ENCODE data around the gene SYNGR3.

The SYNGR3 gene

DNA sequence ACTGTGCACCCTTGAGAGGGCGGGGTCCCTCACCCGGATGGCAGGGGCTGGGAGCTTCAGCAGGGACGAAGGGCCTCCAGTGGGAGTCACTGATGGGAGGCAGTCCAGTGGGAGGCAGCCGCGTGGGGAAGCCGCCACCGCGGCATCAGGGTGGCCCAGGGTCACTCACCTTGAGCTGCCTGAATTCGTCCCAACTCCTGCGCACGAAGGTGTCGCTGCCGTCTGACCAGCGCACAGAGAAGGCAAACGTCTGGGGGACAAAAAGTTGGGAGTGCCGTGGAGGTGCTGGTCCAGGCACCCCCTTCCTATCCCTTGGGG, 9.0 kb upstream of the SYNGR3 start:
- H3K36me3 ChIP-seq (ENCODE audit: control insufficient read depth, insufficient read depth, low read length) = peaks cover 29% of the 10 kb centered on the region

DNA sequence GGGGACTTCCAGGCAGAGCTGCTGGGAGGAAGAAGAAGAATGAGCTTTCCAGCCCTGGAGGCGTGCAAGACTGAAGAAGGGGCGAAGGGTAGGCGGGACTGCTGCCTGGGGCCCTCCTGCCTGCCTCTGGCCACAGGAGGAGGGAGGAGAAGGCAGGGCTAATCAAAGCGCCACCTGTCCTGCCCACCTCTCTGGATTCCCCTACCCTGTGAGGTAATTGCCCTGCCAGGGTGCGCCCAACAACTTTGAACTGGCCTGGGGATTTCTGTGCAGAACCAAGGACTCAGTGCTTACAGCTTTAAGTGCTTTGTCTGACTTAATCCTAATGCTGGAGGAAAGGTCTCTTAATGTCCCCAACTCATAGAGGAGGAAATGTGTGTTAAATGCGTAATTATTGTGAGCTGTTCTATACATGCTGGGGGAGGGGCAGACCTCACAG, 8.4 kb upstream of the SYNGR3 start, which contains the start of gene NOXO1:
Gene NOXO1, minus strand, starts transcription at position 72 of the 439 bp plus-strand sequence. CDS start 290 bp downstream, outside the sequence.
- H3K4me1 ChIP-seq (ENCODE audit: control insufficient read depth, insufficient read depth, low read length) = peaks cover 27% of the 10 kb centered on the region
- H3K27me3 ChIP-seq (ENCODE audit: control insufficient read depth, insufficient read depth, low read length) = peaks cover 41% of the 10 kb centered on the region

More for the DNA sequence above, 9.0 kb upstream of the SYNGR3 start:
- Histone ChIP-seq H3K27me3 (ENCODE audit: control insufficient read depth, insufficient read depth, low read length) (peaks cover 41% of the 10 kb centered on the region), H3K27ac (ENCODE audit: low read depth, low read length) (no peak overlapping the region), H3K4me1 (ENCODE audit: control insufficient read depth, insufficient read depth, low read length) (peaks cover 27% of the 10 kb centered on the region), H3K9ac (ENCODE audit: low read depth, low read length) (no peak overlapping the region), H3K4me3 (ENCODE audit: low read depth, low read length) (peak overlapping the region; percentile 57; the same call in 1 of the 2 replicates), H3K9me3 (ENCODE audit: control insufficient read depth, insufficient read depth, low read length) (no peaks in the 10 kb centered on the region)

DNA sequence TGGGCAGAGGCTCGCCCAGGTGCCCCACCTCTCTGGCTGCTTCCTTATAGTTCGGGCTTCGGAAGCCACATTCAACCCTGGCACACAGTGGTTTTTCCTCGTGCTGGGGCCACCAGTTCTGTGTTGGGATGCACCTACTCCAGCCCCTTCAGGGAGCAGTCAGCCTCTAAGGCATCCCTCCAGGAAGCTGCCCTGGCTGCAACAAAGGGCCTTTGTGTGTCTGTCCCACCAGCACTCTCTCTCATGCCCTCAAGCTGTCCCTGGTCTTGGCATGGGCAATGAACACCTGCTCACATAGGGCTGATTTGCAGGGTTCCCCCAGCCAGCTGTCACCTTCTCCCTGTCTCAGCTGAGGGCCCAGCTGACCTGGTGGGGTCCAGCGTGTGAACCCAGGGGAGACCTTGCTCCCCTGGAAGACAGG, 7.7 kb upstream of the SYNGR3 start:
- no peak overlapping the region for H3K4me3 ChIP-seq (ENCODE audit: low read depth, low read length)

More for the DNA sequence above, 8.4 kb upstream of the SYNGR3 start, which contains the start of gene NOXO1:
- Histone ChIP-seq H3K9ac (ENCODE audit: low read depth, low read length) (no peak within 1 kb of the TSS), H3K27ac (ENCODE audit: low read depth, low read length) (no peak within 1 kb of the TSS), H3K9me3 (ENCODE audit: control insufficient read depth, insufficient read depth, low read length) (no peaks in the 10 kb centered on the region), H3K36me3 (ENCODE audit: control insufficient read depth, insufficient read depth, low read length) (peaks cover 29% of the 10 kb centered on the region), H3K4me3 (ENCODE audit: low read depth, low read length) (peak within 1 kb of the TSS; percentile 57)

DNA sequence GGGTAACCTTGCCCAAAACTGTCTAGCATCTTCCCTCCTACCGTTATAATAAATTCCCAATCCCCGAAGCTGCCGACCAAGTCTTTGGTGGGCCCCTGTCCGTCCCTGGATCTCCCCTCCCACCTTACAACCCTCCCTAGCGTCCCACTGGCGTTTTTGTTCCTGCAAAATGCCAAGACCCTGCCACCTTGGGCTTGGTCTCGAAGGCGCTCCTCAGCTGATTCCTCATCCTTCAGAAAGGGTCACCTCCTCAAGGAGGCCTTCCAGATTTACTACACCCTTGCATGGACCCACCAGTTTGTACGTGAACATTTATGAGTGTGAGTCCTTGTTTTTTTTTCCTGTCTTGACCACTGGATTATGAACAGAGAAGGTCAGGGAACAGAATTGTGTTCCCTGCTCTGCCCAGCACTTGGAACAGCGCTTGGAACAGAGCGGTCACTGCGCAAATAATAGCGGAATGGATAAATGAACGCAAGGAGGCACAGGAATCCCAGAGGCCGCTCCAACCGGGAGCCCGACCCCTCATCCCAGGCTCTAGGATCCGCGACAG, 6.7 kb upstream of the SYNGR3 start:
- Histone ChIP-seq H3K9ac (ENCODE audit: low read depth, low read length) (no peak overlapping the region), H3K27ac (ENCODE audit: low read depth, low read length) (peak overlapping the region; percentile 87), H3K4me1 (ENCODE audit: control insufficient read depth, insufficient read depth, low read length) (peaks cover 27% of the 10 kb centered on the region)

More for the DNA sequence above, 7.7 kb upstream of the SYNGR3 start:
- H3K27ac ChIP-seq (ENCODE audit: low read depth, low read length) = no peak overlapping the region
- H3K9ac ChIP-seq (ENCODE audit: low read depth, low read length) = no peak overlapping the region
- no peaks in the 10 kb centered on the region for H3K9me3 ChIP-seq (ENCODE audit: control insufficient read depth, insufficient read depth, low read length)
- H3K27me3 ChIP-seq (ENCODE audit: control insufficient read depth, insufficient read depth, low read length) = peaks cover 41% of the 10 kb centered on the region
- H3K4me1 ChIP-seq (ENCODE audit: control insufficient read depth, insufficient read depth, low read length) = peaks cover 27% of the 10 kb centered on the region
- H3K36me3 ChIP-seq (ENCODE audit: control insufficient read depth, insufficient read depth, low read length) = peaks cover 29% of the 10 kb centered on the region

DNA sequence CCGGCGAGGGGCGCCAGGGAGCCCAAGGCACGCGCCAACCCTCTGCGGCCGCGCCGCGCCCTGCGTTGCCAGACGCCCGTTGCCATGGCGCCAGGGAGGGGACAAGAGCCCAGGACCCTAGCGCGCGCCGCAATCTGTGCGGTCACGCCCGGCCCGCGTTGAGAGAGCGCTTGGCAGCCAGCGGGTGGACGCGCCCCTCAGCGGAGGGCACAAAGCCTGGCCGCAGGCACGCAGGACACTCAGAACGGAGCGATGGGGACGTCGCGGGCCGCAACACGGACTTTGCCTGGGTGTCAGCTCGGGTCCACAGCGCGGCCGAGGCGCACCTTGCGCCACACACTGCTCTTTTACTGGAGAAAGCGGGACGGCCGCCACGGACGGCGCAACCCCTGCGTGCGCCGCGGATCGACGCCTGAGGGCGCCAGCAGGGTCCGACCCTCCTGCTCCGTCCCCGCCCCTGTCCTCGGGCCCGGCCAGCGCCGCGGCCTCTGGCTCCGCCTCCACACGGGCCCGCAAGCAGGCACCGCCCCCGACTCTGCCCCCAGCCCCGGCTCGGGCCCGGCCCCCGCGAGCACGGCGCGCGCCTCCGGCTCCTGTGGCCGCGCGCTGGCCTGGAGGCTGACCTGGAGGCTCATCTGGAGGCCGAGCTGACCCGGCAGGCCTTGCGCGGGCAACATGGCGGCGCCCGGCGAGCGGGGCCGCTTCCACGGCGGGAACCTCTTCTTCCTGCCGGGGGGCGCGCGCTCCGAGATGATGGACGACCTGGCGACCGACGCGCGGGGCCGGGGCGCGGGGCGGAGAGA, 6.0 kb upstream of the SYNGR3 start, which contains the start of gene GFER:
Gene GFER, plus strand, starts transcription at position 650 of the 803 bp plus-strand sequence. Its CDS starts 26 bp downstream, at position 676.
- peak within 1 kb of the TSS; percentile 81 for H3K4me3 ChIP-seq (ENCODE audit: low read depth, low read length)
- peaks cover 44% of the 10 kb centered on the region for H3K27me3 ChIP-seq (ENCODE audit: control insufficient read depth, insufficient read depth, low read length)
- H3K27ac ChIP-seq (ENCODE audit: low read depth, low read length) = peak within 1 kb of the TSS; percentile 87
- peaks cover 30% of the 10 kb centered on the region for H3K4me1 ChIP-seq (ENCODE audit: control insufficient read depth, insufficient read depth, low read length)
- peak within 1 kb of the TSS; percentile 86 for H3K9ac ChIP-seq (ENCODE audit: low read depth, low read length)
- peaks cover 18% of the 10 kb centered on the region for H3K36me3 ChIP-seq (ENCODE audit: control insufficient read depth, insufficient read depth, low read length)
- no peaks in the 10 kb centered on the region for H3K9me3 ChIP-seq (ENCODE audit: control insufficient read depth, insufficient read depth, low read length)

More for the DNA sequence above, 6.7 kb upstream of the SYNGR3 start:
- Histone ChIP-seq H3K27me3 (ENCODE audit: control insufficient read depth, insufficient read depth, low read length) (peaks cover 41% of the 10 kb centered on the region), H3K36me3 (ENCODE audit: control insufficient read depth, insufficient read depth, low read length) (peaks cover 20% of the 10 kb centered on the region), H3K4me3 (ENCODE audit: low read depth, low read length) (peak overlapping the region; percentile 81), H3K9me3 (ENCODE audit: control insufficient read depth, insufficient read depth, low read length) (no peaks in the 10 kb centered on the region)

DNA sequence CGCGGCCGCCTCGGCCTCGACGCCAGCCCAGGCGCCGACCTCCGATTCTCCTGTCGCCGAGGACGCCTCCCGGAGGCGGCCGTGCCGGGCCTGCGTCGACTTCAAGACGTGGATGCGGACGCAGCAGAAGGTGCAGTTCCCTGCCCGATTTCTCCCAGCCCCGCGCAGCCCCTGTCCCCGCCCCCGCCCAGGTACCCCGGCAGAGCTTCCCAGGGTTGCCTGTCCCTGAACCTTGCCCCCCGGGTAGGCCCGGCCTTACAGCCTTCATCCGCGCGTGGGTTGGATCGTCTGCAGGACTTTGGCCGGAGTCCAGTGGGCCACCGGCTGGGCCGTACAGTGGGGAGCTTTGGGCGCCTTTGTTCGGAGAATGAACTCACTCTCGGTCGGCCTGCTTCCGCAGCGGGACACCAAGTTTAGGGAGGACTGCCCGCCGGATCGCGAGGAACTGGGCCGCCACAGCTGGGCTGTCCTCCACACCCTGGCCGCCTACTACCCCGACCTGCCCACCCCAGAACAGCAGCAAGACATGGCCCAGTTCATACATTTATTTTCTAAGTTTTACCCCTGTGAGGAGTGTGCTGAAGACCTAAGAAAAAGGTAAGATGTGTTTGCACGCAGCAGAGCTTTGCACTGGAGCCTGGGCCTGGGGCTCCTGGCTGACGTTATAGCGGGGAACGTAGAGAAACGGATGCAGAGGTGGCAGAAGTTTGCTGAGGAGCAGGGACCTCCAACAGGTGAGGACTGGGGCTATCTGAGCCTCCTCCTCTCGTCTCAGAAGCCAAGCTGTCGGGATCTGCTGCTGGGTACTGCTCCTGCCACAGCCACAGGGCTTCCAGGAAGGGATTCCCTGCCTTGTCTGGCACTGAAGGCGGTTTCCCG, 5.2 kb upstream of the SYNGR3 start:
- Histone ChIP-seq H3K27me3 (ENCODE audit: control insufficient read depth, insufficient read depth, low read length) (peaks cover 49% of the 10 kb centered on the region), H3K4me1 (ENCODE audit: control insufficient read depth, insufficient read depth, low read length) (peaks cover 36% of the 10 kb centered on the region), H3K36me3 (ENCODE audit: control insufficient read depth, insufficient read depth, low read length) (peaks cover 18% of the 10 kb centered on the region), H3K9ac (ENCODE audit: low read depth, low read length) (peak overlapping the region; percentile 86), H3K27ac (ENCODE audit: low read depth, low read length) (peak overlapping the region; percentile 87), H3K9me3 (ENCODE audit: control insufficient read depth, insufficient read depth, low read length) (no peaks in the 10 kb centered on the region), H3K4me3 (ENCODE audit: low read depth, low read length) (peak overlapping the region; percentile 81)

DNA sequence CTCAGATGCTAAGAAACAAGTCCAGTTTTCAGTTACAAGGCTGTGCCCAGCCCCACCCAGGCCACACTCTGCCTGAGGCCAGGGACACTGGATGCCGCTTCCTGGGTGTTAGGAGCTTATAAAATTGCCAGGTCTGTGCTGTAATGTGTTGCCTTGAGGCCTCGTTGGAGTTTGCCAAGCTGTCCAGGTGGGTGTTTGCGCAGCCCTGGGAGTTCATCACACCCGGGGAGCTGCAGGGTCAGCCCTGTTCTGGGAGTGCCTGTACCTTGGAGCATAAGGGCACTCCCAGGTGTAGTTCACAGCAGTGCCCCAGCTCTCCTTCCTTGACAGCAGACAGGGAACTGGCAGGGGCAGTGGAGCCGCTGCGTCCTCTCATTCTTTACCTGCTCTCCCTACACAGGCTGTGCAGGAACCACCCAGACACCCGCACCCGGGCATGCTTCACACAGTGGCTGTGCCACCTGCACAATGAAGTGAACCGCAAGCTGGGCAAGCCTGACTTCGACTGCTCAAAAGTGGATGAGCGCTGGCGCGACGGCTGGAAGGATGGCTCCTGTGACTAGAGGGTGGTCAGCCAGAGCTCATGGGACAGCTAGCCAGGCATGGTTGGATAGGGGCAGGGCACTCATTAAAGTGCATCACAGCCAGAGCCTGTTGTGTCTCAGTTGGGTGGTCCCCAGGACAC, 4.2 kb upstream of the SYNGR3 start:
- H3K4me1 ChIP-seq (ENCODE audit: control insufficient read depth, insufficient read depth, low read length) = peaks cover 33% of the 10 kb centered on the region
- H3K27me3 ChIP-seq (ENCODE audit: control insufficient read depth, insufficient read depth, low read length) = peaks cover 40% of the 10 kb centered on the region
- H3K9ac ChIP-seq (ENCODE audit: low read depth, low read length) = no peak overlapping the region
- no peaks in the 10 kb centered on the region for H3K9me3 ChIP-seq (ENCODE audit: control insufficient read depth, insufficient read depth, low read length)
- H3K27ac ChIP-seq (ENCODE audit: low read depth, low read length) = no peak overlapping the region
- 0 out of 2 replicates have a peak overlapping the region, but pooled peaks have one; percentile 81 for H3K4me3 ChIP-seq (ENCODE audit: low read depth, low read length)
- H3K36me3 ChIP-seq (ENCODE audit: control insufficient read depth, insufficient read depth, low read length) = peaks cover 18% of the 10 kb centered on the region

DNA sequence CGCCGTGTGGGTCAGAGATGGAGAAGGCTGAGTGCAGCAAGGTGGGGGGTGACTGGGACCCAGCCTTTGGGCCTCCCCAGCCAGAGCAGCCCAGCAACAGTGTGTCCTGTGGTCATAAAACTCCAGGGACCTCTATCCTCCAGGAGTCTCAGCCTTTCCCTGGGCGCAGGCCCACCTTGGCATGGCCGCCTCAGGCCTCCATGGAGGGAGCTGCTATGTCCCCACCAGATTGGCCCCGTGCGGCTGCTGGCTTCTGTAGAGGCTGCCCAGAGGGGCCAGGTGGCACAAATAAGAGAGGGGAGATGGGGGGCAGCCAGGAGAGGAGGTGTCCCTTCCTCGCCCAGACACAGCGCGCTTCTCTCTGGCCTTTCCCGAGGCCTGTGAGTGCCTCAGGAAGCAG, 2.6 kb upstream of the SYNGR3 start:
- Histone ChIP-seq H3K4me3 (ENCODE audit: low read depth, low read length) (no peak overlapping the region), H3K4me1 (ENCODE audit: control insufficient read depth, insufficient read depth, low read length) (peaks cover 35% of the 10 kb centered on the region), H3K27me3 (ENCODE audit: control insufficient read depth, insufficient read depth, low read length) (peaks cover 37% of the 10 kb centered on the region), H3K9ac (ENCODE audit: low read depth, low read length) (no peak overlapping the region), H3K27ac (ENCODE audit: low read depth, low read length) (no peak overlapping the region), H3K9me3 (ENCODE audit: control insufficient read depth, insufficient read depth, low read length) (no peaks in the 10 kb centered on the region), H3K36me3 (ENCODE audit: control insufficient read depth, insufficient read depth, low read length) (peaks cover 18% of the 10 kb centered on the region)

DNA sequence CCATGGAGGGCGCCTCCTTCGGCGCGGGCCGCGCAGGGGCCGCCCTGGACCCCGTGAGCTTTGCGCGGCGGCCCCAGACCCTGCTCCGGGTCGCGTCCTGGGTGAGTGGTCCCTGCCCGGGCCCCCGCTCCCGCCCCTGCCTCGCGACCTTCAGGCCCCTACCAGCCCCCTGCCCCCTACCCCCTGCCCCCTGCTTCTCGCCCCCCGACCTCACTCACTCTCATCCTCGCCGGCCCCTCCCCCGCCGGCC, 256 bp downstream of the SYNGR3 start:
- H3K36me3 ChIP-seq (ENCODE audit: control insufficient read depth, insufficient read depth, low read length) = peaks cover 18% of the 10 kb centered on the region
- peaks cover 24% of the 10 kb centered on the region for H3K4me1 ChIP-seq (ENCODE audit: control insufficient read depth, insufficient read depth, low read length)
- H3K4me3 ChIP-seq (ENCODE audit: low read depth, low read length) = peak overlapping the region; percentile 78
- no peak overlapping the region for H3K27ac ChIP-seq (ENCODE audit: low read depth, low read length)
- no peak overlapping the region for H3K9ac ChIP-seq (ENCODE audit: low read depth, low read length)
- no peaks in the 10 kb centered on the region for H3K9me3 ChIP-seq (ENCODE audit: control insufficient read depth, insufficient read depth, low read length)
- H3K27me3 ChIP-seq (ENCODE audit: control insufficient read depth, insufficient read depth, low read length) = peaks cover 26% of the 10 kb centered on the region

DNA sequence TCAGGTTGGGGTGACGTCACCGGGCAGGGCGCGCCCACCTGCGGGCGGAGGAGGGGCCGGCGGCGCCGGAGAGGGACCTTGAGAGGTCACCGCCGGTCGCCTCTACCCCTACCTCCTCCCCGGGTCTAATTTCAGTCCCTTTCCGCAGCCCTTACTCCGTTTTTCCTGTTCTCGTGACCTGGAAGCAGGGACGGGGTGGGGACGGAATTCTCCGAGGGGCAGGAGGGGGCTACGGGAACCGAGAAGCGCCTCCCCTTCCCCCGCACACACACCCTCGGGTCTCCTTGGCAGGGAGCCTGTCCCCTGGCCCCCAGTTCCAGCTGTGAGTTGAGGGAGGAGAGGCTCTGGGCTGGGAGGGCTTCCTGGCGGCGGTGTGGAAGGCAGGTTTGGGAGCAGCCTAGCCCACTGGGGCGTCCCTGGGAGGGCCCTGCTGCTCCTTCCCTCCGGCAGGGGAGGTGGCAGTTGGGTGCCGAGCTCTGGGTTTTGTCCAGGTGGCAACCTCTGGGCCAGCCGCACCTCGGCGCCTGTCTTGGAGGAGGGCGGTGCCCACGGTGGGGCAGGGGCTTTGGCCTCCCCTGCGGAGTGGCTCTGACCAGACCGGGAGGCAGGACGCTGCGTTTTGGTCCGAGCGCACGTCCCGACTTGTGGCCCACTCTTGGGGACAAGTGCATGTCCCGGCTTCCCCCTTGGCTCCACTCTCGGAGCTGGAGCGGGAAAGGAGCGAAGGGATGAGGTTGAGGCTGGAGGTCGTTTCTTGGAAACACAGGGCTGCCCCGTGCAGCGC, 773 bp downstream of the SYNGR3 start:
- Histone ChIP-seq H3K9me3 (ENCODE audit: control insufficient read depth, insufficient read depth, low read length) (no peaks in the 10 kb centered on the region), H3K27ac (ENCODE audit: low read depth, low read length) (peak overlapping the region; percentile 50), H3K36me3 (ENCODE audit: control insufficient read depth, insufficient read depth, low read length) (peaks cover 15% of the 10 kb centered on the region), H3K27me3 (ENCODE audit: control insufficient read depth, insufficient read depth, low read length) (peaks cover 26% of the 10 kb centered on the region), H3K4me1 (ENCODE audit: control insufficient read depth, insufficient read depth, low read length) (peaks cover 22% of the 10 kb centered on the region), H3K4me3 (ENCODE audit: low read depth, low read length) (peak overlapping the region; percentile 78), H3K9ac (ENCODE audit: low read depth, low read length) (no peak overlapping the region)
